Breast epithelium (tissue), 4 donors: ENCODE data around the gene EIF3I. TPM values are rescaled to one million over a fixed set of nuclear protein-coding genes. Genes with fewer than 3 reads are reported as not detected.

Experiments used
- DNase-seq, 2 donors: peaks; one replicate each; pipeline ENCODE4 v3.0.0-alpha.2; 2019; ENCODE audit warnings: low spot score in 2 of 2
- H3K27ac ChIP-seq, 2 donors: fragments of 200-600 bp; sonication (generic) in 1 of 2; one replicate each; pipeline ENCODE4 v1.5.1; 2016 to 2019; ENCODE audit warnings: mild to moderate bottlenecking in 1 of 2
- H3K27me3 ChIP-seq, 2 donors: fragments of 200-600 bp; sonication (generic) in 1 of 2; one replicate each; pipeline versions ENCODE4 v1.5.1 to v1.6.0; 2017 to 2019; ENCODE audit warnings: control low read depth in 1 of 2, mild to moderate bottlenecking in 1 of 2
- H3K36me3 ChIP-seq: fragments of 200-600 bp; one replicate; pipeline ENCODE4 v1.5.1; 2019
- H3K4me1 ChIP-seq, 2 donors: fragments of 200-600 bp; sonication (generic); one replicate each; pipeline ENCODE4 v1.5.1; 2016 to 2019; ENCODE audit warnings: control low read depth in 1 of 2
- H3K4me3 ChIP-seq, 3 donors: fragments of 200-600 bp; sonication (generic); 1 replicate in 2 of 3; 2 replicates in 1 of 3; pipeline ENCODE4 v1.5.1; 2016 to 2019; ENCODE audit warnings: mild to moderate bottlenecking in 3 of 3, moderate library complexity in 2 of 3
- H3K9me3 ChIP-seq, 2 donors: fragments of 200-600 bp; sonication (generic) in 1 of 2; one replicate each; pipeline ENCODE4 v1.5.1; 2016 to 2019; ENCODE audit warnings: control low read depth in 1 of 2
- CTCF ChIP-seq, 3 donors: fragments of 450-650 bp; IDR thresholded peaks; one replicate each; pipeline ENCODE4 v1.5.1; 2016 to 2017; ENCODE audit warnings: antibody characterized with exemption in 3 of 3, mild to moderate bottlenecking in 3 of 3, moderate library complexity in 3 of 3
- POLR2A ChIP-seq: fragments of 450-650 bp; IDR thresholded peaks from one replicate; pipeline ENCODE4 v1.6.1; 2016; ENCODE audit warnings: antibody characterized with exemption, mild to moderate bottlenecking, moderate library complexity
- POLR2AphosphoS5 ChIP-seq, 3 donors: sonication (generic); formaldehyde crosslinking; IDR thresholded peaks; one replicate each; pipeline ENCODE4 v1.6.1; 2017; ENCODE audit warnings: antibody characterized with exemption in 3 of 3
- intact Hi-C: fragments of 100-400 bp; cut with DNase I; formaldehyde crosslinking; loops from one replicate; pipeline ENCODE4 v1.15.1; 2023; ENCODE audit warnings: low total_unique reads
- total RNA-seq, 3 donors: library from RNA; depleted of rRNA; stranded (reverse); fragments of >200 nt; gene quantifications; one replicate each; pipeline ENCODE4 v1.1.0, GENCODE V29; 2016

Gene EIF3I
- total RNA-seq, 3 donors from 2014 or later = 177 to 222 (median 190) TPM

- peaks cover 3 to 10% of the 10 kb centered on the region in 2 donors for H3K4me1 ChIP-seq
- H3K27me3 ChIP-seq = no peaks in the 10 kb centered on the region
- no peak for DNase-seq
- H3K27ac ChIP-seq = no peak overlapping the region
- intact Hi-C loops = no loop called here
- TF ChIP-seq CTCF (IDR thresholded peaks at IDR 0.05) (no peak), POLR2AphosphoS5 (IDR thresholded peaks at IDR 0.05) (no peak), POLR2A (no peak)
- H3K9me3 ChIP-seq = no peaks in the 10 kb centered on the region
- H3K36me3 ChIP-seq = no peaks in the 10 kb centered on the region
- no peak overlapping the region for H3K4me3 ChIP-seq
Observed at GRCh38 chr1:32197837-32198236, 24.4 kb upstream of the EIF3I start.

GRCh38 chr1:32198237-32199042 is 23.8 kb upstream of the EIF3I start:
- H3K27me3 ChIP-seq = no peaks in the 10 kb centered on the region
- H3K36me3 ChIP-seq = no peaks in the 10 kb centered on the region
- H3K9me3 ChIP-seq = no peaks in the 10 kb centered on the region
- H3K27ac ChIP-seq = peak overlapping the region in 1 of 2 donors; percentile 92
- H3K4me3 ChIP-seq = no peak overlapping the region
- intact Hi-C loops = no loop called here
- no peak for TF ChIP-seq POLR2A
- TF ChIP-seq CTCF (IDR thresholded peaks at IDR 0.05) = no peak
- no peak for TF ChIP-seq POLR2AphosphoS5 (IDR thresholded peaks at IDR 0.05)
- peaks cover 3 to 10% of the 10 kb centered on the region in 2 donors for H3K4me1 ChIP-seq
- DNase-seq = no peak

GRCh38 chr1:32199043-32199716 is 23.0 kb upstream of the EIF3I start:
- H3K4me1 ChIP-seq = peaks cover 3 to 10% of the 10 kb centered on the region in 2 donors
- no peak for DNase-seq
- TF ChIP-seq POLR2AphosphoS5 (IDR thresholded peaks at IDR 0.05) = no peak
- TF ChIP-seq CTCF (IDR thresholded peaks at IDR 0.05) = no peak
- TF ChIP-seq POLR2A = no peak
- peak overlapping the region; percentile 83 to 92 for H3K27ac ChIP-seq
- H3K36me3 ChIP-seq = no peaks in the 10 kb centered on the region
- H3K27me3 ChIP-seq = no peaks in the 10 kb centered on the region
- no peaks in the 10 kb centered on the region for H3K9me3 ChIP-seq
- intact Hi-C loops = no loop called here
- no peak overlapping the region for H3K4me3 ChIP-seq

- Histone ChIP-seq H3K27me3 (no peaks in the 10 kb centered on the region), H3K4me1 (peaks cover 3 to 10% of the 10 kb centered on the region in 2 donors), H3K36me3 (no peaks in the 10 kb centered on the region), H3K4me3 (peak overlapping the region in 2 of 3 donors; percentile 64 to 92), H3K9me3 (no peaks in the 10 kb centered on the region), H3K27ac (peak overlapping the region; percentile 83 to 92)
- DNase-seq = no peak
- intact Hi-C loops = no loop called here
- no peak for TF ChIP-seq POLR2A
- no peak for TF ChIP-seq CTCF (IDR thresholded peaks at IDR 0.05)
- no peak for TF ChIP-seq POLR2AphosphoS5 (IDR thresholded peaks at IDR 0.05)
Observed at GRCh38 chr1:32199717-32200072, 22.5 kb upstream of the EIF3I start.
